MM.1S (cell line): ENCODE measurements around the gene WDPCP.

Source experiments
- DNase-seq: peaks from one replicate; pipeline ENCODE4 v3.0.0-alpha.2; 2015
- H2AFZ ChIP-seq: fragments of 300-600 bp; sonication (generic); 2 replicates; pipeline ENCODE4 v1.6.0; 2016; ENCODE audit warnings: antibody characterized with exemption, low read length
- H3F3A ChIP-seq: fragments of 300-600 bp; sonication (generic); 2 replicates; pipeline ENCODE4 v1.6.1; 2016; ENCODE audit warnings: mild to moderate bottlenecking, antibody characterized with exemption, low read length, moderate library complexity, mixed read lengths; ENCODE audit not compliant: insufficient read depth
- H3K27ac ChIP-seq: fragments of 300-600 bp; sonication (generic); 2 replicates; pipeline ENCODE4 v1.5.1; 2016; ENCODE audit warnings: mild to moderate bottlenecking, low read length
- H3K27me3 ChIP-seq: fragments of 300-600 bp; sonication (generic); replicated peaks from 2 replicates; pipeline ENCODE4 v1.6.0; 2016; ENCODE audit warnings: low read length; ENCODE audit not compliant: insufficient read depth
- H3K36me3 ChIP-seq: fragments of 300-600 bp; sonication (generic); replicated peaks from 2 replicates; pipeline ENCODE4 v1.6.1; 2016; ENCODE audit warnings: mild to moderate bottlenecking, low read length, mixed read lengths; ENCODE audit not compliant: insufficient read depth
- H3K4me1 ChIP-seq: fragments of 300-600 bp; sonication (generic); 2 replicates; pipeline ENCODE4 v1.6.1; 2016; ENCODE audit warnings: low read length, mixed read lengths
- H3K4me2 ChIP-seq: fragments of 300-600 bp; sonication (generic); 2 replicates; pipeline ENCODE4 v1.6.0; 2016; ENCODE audit warnings: low read depth, low read length
- H3K4me3 ChIP-seq: fragments of 300-600 bp; sonication (generic); 2 replicates; pipeline ENCODE4 v1.5.1; 2016; ENCODE audit warnings: low read length, mixed read lengths
- H3K79me2 ChIP-seq: fragments of 300-600 bp; sonication (generic); 2 replicates; pipeline ENCODE4 v1.6.1; 2016; ENCODE audit warnings: mixed run types, low read length, mixed read lengths
- H3K9ac ChIP-seq: fragments of 300-600 bp; sonication (generic); 2 replicates; pipeline ENCODE4 v1.6.1; 2016; ENCODE audit warnings: low read length, mixed read lengths
- H3K9me2 ChIP-seq: fragments of 300-600 bp; sonication (generic); replicated peaks from 2 replicates; pipeline ENCODE4 v1.6.1; 2016; ENCODE audit warnings: mild to moderate bottlenecking, low read length, mixed read lengths; ENCODE audit not compliant: insufficient read depth
- H3K9me3 ChIP-seq: fragments of 300-600 bp; sonication (generic); replicated peaks from 2 replicates; pipeline ENCODE4 v1.6.1; 2016; ENCODE audit warnings: mild to moderate bottlenecking, low read length, mixed read lengths; ENCODE audit not compliant: insufficient read depth
- H4K20me1 ChIP-seq: fragments of 300-600 bp; sonication (generic); 2 replicates; pipeline ENCODE4 v1.6.1; 2016; ENCODE audit warnings: mild to moderate bottlenecking, low read length, moderate library complexity, mixed read lengths; ENCODE audit not compliant: insufficient read depth
- EZH2 ChIP-seq: fragments of 300-600 bp; sonication (generic); optimal IDR thresholded peaks from 2 replicates; pipeline ENCODE3; 2017; ENCODE audit warnings: low read depth, mild to moderate bottlenecking, antibody characterized with exemption, low read length, mixed read lengths
- EZH2phosphoT487 ChIP-seq: fragments of 300-600 bp; sonication (generic); IDR thresholded peaks from 2 replicates; pipeline ENCODE4 v1.6.1; 2018; ENCODE audit warnings: antibody characterized with exemption, low read length
- TF ChIP-seq, protein P1 (sequence below): fragments of 300-600 bp; sonication (generic); IDR thresholded peaks from 2 replicates; pipeline ENCODE4 v1.5.1; 2016; ENCODE audit warnings: antibody characterized with exemption, low read length, mixed read lengths

WDPCP gene

GRCh38 chr2:63572001-63572400, 16.3 kb downstream of the WDPCP start:
- peaks cover 8% of the 10 kb centered on the region; the same call in 1 of the 2 replicates for H3K79me2 ChIP-seq
- H3K27ac ChIP-seq = no peak overlapping the region
- no peaks in the 10 kb centered on the region for H4K20me1 ChIP-seq
- no peak for DNase-seq
- no peak for TF ChIP-seq EZH2phosphoT487
- TF ChIP-seq EZH2 = no peak
- TF ChIP-seq, protein P1, sequence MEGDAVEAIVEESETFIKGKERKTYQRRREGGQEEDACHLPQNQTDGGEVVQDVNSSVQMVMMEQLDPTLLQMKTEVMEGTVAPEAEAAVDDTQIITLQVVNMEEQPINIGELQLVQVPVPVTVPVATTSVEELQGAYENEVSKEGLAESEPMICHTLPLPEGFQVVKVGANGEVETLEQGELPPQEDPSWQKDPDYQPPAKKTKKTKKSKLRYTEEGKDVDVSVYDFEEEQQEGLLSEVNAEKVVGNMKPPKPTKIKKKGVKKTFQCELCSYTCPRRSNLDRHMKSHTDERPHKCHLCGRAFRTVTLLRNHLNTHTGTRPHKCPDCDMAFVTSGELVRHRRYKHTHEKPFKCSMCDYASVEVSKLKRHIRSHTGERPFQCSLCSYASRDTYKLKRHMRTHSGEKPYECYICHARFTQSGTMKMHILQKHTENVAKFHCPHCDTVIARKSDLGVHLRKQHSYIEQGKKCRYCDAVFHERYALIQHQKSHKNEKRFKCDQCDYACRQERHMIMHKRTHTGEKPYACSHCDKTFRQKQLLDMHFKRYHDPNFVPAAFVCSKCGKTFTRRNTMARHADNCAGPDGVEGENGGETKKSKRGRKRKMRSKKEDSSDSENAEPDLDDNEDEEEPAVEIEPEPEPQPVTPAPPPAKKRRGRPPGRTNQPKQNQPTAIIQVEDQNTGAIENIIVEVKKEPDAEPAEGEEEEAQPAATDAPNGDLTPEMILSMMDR = no peak
- no peak overlapping the region for H2AFZ ChIP-seq
- no peak overlapping the region for H3K4me2 ChIP-seq
- no peaks in the 10 kb centered on the region for H3K9me3 ChIP-seq
- no peak overlapping the region for H3K4me3 ChIP-seq
- H3K9ac ChIP-seq = no peak overlapping the region
- H3K36me3 ChIP-seq = no peaks in the 10 kb centered on the region
- no peaks in the 10 kb centered on the region for H3K9me2 ChIP-seq
- H3K4me1 ChIP-seq = peaks cover 28% of the 10 kb centered on the region
- peaks cover 15% of the 10 kb centered on the region; the same call in 1 of the 2 replicates for H3F3A ChIP-seq
- no peaks in the 10 kb centered on the region for H3K27me3 ChIP-seq

DNA sequence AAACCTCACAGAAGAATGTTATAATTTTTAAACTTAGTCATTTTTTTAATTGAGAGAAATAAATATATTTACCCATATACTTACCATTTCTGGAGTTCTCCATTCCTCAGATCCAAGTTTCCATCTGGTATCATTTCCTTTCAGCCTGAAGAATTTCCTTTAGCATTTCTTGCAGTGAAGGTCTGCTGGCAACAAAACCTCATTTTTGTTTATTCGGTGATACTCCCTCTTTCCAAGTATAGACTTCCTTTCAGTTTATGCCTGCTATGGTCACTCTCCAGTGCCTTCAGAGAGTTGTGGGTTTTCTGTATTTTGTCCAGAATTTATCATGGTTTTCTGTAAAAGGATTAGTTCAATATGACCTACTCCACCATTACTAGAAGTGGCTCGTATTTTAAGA, 17.0 kb downstream of the WDPCP start:
- no peaks in the 10 kb centered on the region for H3K9me3 ChIP-seq
- DNase-seq = no peak
- no peak for TF ChIP-seq EZH2
- no peak for TF ChIP-seq EZH2phosphoT487
- TF ChIP-seq, protein P1 = no peak

GRCh38 chr2:63569740-63570139, 18.5 kb downstream of the WDPCP start:
- no peaks in the 10 kb centered on the region for H3K9me2 ChIP-seq
- no peak overlapping the region for H3K4me3 ChIP-seq
- H3K4me1 ChIP-seq = peaks cover 28% of the 10 kb centered on the region
- H3K36me3 ChIP-seq = no peaks in the 10 kb centered on the region
- TF ChIP-seq EZH2phosphoT487 (no peak), EZH2 (no peak)
- TF ChIP-seq, protein P1 = no peak
- no peak overlapping the region for H2AFZ ChIP-seq
- H3F3A ChIP-seq = peaks cover 15% of the 10 kb centered on the region; the same call in 1 of the 2 replicates
- no peak overlapping the region for H3K9ac ChIP-seq
- no peaks in the 10 kb centered on the region for H4K20me1 ChIP-seq
- H3K27me3 ChIP-seq = no peaks in the 10 kb centered on the region
- DNase-seq = peak; percentile 80
- no peaks in the 10 kb centered on the region for H3K79me2 ChIP-seq
- H3K9me3 ChIP-seq = no peaks in the 10 kb centered on the region
- H3K27ac ChIP-seq = peak overlapping the region; percentile 47; the same call in 1 of the 2 replicates
- peak overlapping the region; percentile 37 for H3K4me2 ChIP-seq

More for the DNA sequence above, 17.0 kb downstream of the WDPCP start:
- H3K27me3 ChIP-seq = no peaks in the 10 kb centered on the region
- no peak overlapping the region for H2AFZ ChIP-seq
- H3K4me3 ChIP-seq = no peak overlapping the region
- peaks cover 15% of the 10 kb centered on the region; the same call in 1 of the 2 replicates for H3F3A ChIP-seq
- no peaks in the 10 kb centered on the region for H4K20me1 ChIP-seq
- peaks cover 5% of the 10 kb centered on the region; the same call in 1 of the 2 replicates for H3K79me2 ChIP-seq
- H3K4me2 ChIP-seq = no peak overlapping the region
- H3K9me2 ChIP-seq = no peaks in the 10 kb centered on the region
- H3K27ac ChIP-seq = no peak overlapping the region
- H3K9ac ChIP-seq = no peak overlapping the region
- no peaks in the 10 kb centered on the region for H3K36me3 ChIP-seq
- peaks cover 28% of the 10 kb centered on the region for H3K4me1 ChIP-seq
